SU-DHL-6 (cell line): ENCODE results near the gene RACGAP1.

Source experiments
- H2AFZ ChIP-seq: fragments of 200-600 bp; sonication (generic); 2 replicates; pipeline ENCODE4 v1.6.1; 2014; ENCODE audit warnings: low read depth, mild to moderate bottlenecking, moderate library complexity, mixed read lengths, antibody characterized with exemption, low read length; ENCODE audit not compliant: severe bottlenecking
- H3F3A ChIP-seq: fragments of 200-600 bp; shearing (Covaris generic); 2 replicates; pipeline ENCODE4 v1.6.0; 2016; ENCODE audit warnings: antibody characterized with exemption, mild to moderate bottlenecking; ENCODE audit not compliant: insufficient read depth
- H3K27ac ChIP-seq: fragments of 200-600 bp; sonication (generic); 2 replicates; pipeline ENCODE4 v1.5.1; 2016; ENCODE audit warnings: low read depth, mild to moderate bottlenecking, low read length, moderate library complexity, mixed read lengths
- H3K27me3 ChIP-seq: fragments of 200-600 bp; sonication (generic), shearing (Covaris generic); 2 replicates; pipeline ENCODE4 v1.6.0; 2014; ENCODE audit warnings: mild to moderate bottlenecking, low read length
- H3K36me3 ChIP-seq: fragments of 200-600 bp; sonication (generic); 2 replicates; pipeline ENCODE4 v1.6.1; 2014; ENCODE audit warnings: mild to moderate bottlenecking, low read length, mixed read lengths
- H3K4me2 ChIP-seq: fragments of 300-600, 200-600 bp; shearing (Covaris generic), sonication (generic); 2 replicates; pipeline ENCODE4 v1.6.0; 2014; ENCODE audit warnings: low read length, low read depth, mild to moderate bottlenecking; ENCODE audit not compliant: poor library complexity, severe bottlenecking
- H3K4me3 ChIP-seq: fragments of 200-600 bp; sonication (generic); 2 replicates; pipeline ENCODE4 v1.5.1; 2014; ENCODE audit warnings: antibody characterized with exemption, low read length, mild to moderate bottlenecking, mixed read lengths; ENCODE audit not compliant: insufficient read depth, poor library complexity, severe bottlenecking
- H3K79me2 ChIP-seq: fragments of 200-600 bp; sonication (generic); 2 replicates; pipeline ENCODE4 v1.6.1; 2014; ENCODE audit warnings: mild to moderate bottlenecking, low read length, moderate library complexity; ENCODE audit not compliant: insufficient read depth
- H3K9ac ChIP-seq: fragments of 200-600 bp; sonication (generic); 2 replicates; pipeline ENCODE4 v1.7.0; 2014; ENCODE audit warnings: mild to moderate bottlenecking, low read length
- H3K9me2 ChIP-seq: fragments of 200-600 bp; sonication (generic); replicated peaks from 2 replicates; pipeline ENCODE4 v1.6.1; 2014; ENCODE audit warnings: low read length; ENCODE audit not compliant: insufficient read depth
- H3K9me3 ChIP-seq: fragments of 200-600 bp; sonication (generic); 2 replicates; pipeline ENCODE4 v1.6.1; 2014; ENCODE audit warnings: low read length, mixed read lengths; ENCODE audit not compliant: insufficient read depth
- H4K20me1 ChIP-seq: fragments of 200-600 bp; sonication (generic); 2 replicates; pipeline ENCODE4 v1.6.1; 2014; ENCODE audit warnings: low read depth, mild to moderate bottlenecking, antibody characterized with exemption, low read length, moderate library complexity, mixed read lengths
- CTCF ChIP-seq: fragments of 200-600 bp; sonication (generic); IDR thresholded peaks from one replicate; pipeline ENCODE4 v1.5.1; 2017; ENCODE audit warnings: antibody characterized with exemption, mild to moderate bottlenecking, low read length, moderate library complexity; ENCODE audit not compliant: insufficient read depth, poor library complexity, severe bottlenecking
- EZH2phosphoT487 ChIP-seq: fragments of 200-600 bp; sonication (generic), shearing (Covaris generic); conservative IDR thresholded peaks from 2 replicates; pipeline ENCODE4 v1.6.1; 2018; ENCODE audit warnings: mild to moderate bottlenecking, antibody characterized with exemption, low read length, moderate library complexity, mixed read lengths

Gene RACGAP1

GRCh38 chr12:50021031-50021430, 4.3 kb downstream of the RACGAP1 start:
- H3K27me3 ChIP-seq, result no peaks in the 10 kb centered on the region
- peaks cover 20% of the 10 kb centered on the region for H4K20me1 ChIP-seq
- H3K4me3 ChIP-seq, result no peak overlapping the region
- no peak overlapping the region for H3K27ac ChIP-seq
- peak overlapping the region; percentile 2 for H3K4me2 ChIP-seq
- no peak overlapping the region for H2AFZ ChIP-seq
- no peaks in the 10 kb centered on the region; the same call in 1 of the 2 replicates for H3F3A ChIP-seq
- H3K9me3 ChIP-seq, result no peaks in the 10 kb centered on the region
- TF ChIP-seq CTCF (no peak), EZH2phosphoT487 (no peak)
- H3K79me2 ChIP-seq, result peaks cover 92% of the 10 kb centered on the region
- 0 out of 2 replicates have a peak, but pooled peaks cover 9% of the 10 kb centered on the region for H3K36me3 ChIP-seq
- H3K9ac ChIP-seq, result no peak overlapping the region
- no peaks in the 10 kb centered on the region for H3K9me2 ChIP-seq

GRCh38 chr12:50019524-50019923, 5.8 kb downstream of the RACGAP1 start:
- no peaks in the 10 kb centered on the region for H3K9me2 ChIP-seq
- H3K4me2 ChIP-seq, result no peak overlapping the region
- H3K79me2 ChIP-seq, result peaks cover 93% of the 10 kb centered on the region
- no peak overlapping the region for H2AFZ ChIP-seq
- no peak overlapping the region for H3K27ac ChIP-seq
- peaks cover 20% of the 10 kb centered on the region for H4K20me1 ChIP-seq
- no peaks in the 10 kb centered on the region for H3K9me3 ChIP-seq
- H3K9ac ChIP-seq, result no peak overlapping the region
- H3K27me3 ChIP-seq, result no peaks in the 10 kb centered on the region
- H3K36me3 ChIP-seq, result peaks cover 15% of the 10 kb centered on the region; the same call in 1 of the 2 replicates
- no peaks in the 10 kb centered on the region; the same call in 1 of the 2 replicates for H3F3A ChIP-seq
- TF ChIP-seq EZH2phosphoT487 (no peak), CTCF (no peak)
- no peak overlapping the region for H3K4me3 ChIP-seq

- H4K20me1 ChIP-seq, result peaks cover 20% of the 10 kb centered on the region
- no peak overlapping the region for H3K4me2 ChIP-seq
Observed at GRCh38 chr12:50018968-50019367, 6.3 kb downstream of the RACGAP1 start.

More at GRCh38 chr12:50018968-50019367, 6.3 kb downstream of the RACGAP1 start:
- Histone ChIP-seq H3K9ac (no peak overlapping the region), H2AFZ (no peak overlapping the region), H3K4me3 (no peak overlapping the region), H3F3A (no peaks in the 10 kb centered on the region; the same call in 1 of the 2 replicates), H3K36me3 (peaks cover 19% of the 10 kb centered on the region; the same call in 1 of the 2 replicates), H3K9me3 (no peaks in the 10 kb centered on the region), H3K27ac (no peak overlapping the region), H3K9me2 (no peaks in the 10 kb centered on the region), H3K27me3 (no peaks in the 10 kb centered on the region), H3K79me2 (peaks cover 93% of the 10 kb centered on the region)
- TF ChIP-seq CTCF (no peak), EZH2phosphoT487 (no peak)
